ENCODE data around the gene WTIP. TPM values are rescaled to one million over a fixed set of nuclear protein-coding genes. Genes with fewer than 3 reads are reported as not detected.

WTIP gene
- total RNA-seq, 1 experiment from 2014 or later: 4.7 TPM

DNA sequence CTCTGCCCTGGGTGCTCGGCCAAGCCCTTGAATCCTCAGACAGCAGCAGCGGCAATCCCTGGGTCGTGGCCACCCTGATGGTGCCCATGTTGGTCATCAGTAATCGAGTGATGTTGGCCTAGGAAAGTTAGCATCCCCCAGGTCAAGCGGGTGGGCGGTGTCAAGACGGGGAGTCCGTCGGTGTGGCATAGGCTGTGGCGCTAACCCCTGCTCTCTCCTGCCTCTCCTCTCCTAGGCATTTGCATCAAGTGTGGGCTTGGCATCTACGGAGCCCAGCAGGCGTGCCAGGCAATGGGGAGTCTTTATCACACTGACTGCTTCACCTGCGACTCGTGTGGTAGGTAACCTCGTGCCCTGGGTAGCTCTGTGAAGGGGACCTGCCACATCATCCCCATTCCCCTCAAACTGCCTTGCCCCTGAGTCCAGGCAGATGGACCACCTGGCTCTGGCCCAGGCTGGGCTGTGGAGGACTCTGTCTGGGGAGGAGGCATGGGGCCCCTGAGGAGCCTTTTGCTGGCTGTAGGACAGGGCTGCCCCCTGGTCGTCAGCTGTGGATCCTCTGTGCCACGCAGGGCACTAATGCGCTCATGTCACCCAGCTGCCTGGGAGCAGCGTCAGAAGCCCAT, 8.7 kb downstream of the WTIP start:
- no peak for TF ChIP-seq EZH2 (IDR thresholded peaks at IDR 0.05; ENCODE audit: borderline replicate concordance, low read depth, low read length, poor library complexity, severe bottlenecking)
- TF ChIP-seq, protein P1, sequence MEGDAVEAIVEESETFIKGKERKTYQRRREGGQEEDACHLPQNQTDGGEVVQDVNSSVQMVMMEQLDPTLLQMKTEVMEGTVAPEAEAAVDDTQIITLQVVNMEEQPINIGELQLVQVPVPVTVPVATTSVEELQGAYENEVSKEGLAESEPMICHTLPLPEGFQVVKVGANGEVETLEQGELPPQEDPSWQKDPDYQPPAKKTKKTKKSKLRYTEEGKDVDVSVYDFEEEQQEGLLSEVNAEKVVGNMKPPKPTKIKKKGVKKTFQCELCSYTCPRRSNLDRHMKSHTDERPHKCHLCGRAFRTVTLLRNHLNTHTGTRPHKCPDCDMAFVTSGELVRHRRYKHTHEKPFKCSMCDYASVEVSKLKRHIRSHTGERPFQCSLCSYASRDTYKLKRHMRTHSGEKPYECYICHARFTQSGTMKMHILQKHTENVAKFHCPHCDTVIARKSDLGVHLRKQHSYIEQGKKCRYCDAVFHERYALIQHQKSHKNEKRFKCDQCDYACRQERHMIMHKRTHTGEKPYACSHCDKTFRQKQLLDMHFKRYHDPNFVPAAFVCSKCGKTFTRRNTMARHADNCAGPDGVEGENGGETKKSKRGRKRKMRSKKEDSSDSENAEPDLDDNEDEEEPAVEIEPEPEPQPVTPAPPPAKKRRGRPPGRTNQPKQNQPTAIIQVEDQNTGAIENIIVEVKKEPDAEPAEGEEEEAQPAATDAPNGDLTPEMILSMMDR (conservative IDR thresholded peaks at IDR 0.05; ENCODE audit: low read depth, low read length): no peak
- Histone ChIP-seq H3K27me3 (replicated peaks; ENCODE audit: insufficient read depth, low read depth, low read length, poor library complexity) (no peaks in the 10 kb centered on the region), H3K36me3 (ENCODE audit: insufficient read depth, low read length, poor library complexity, severe bottlenecking) (peaks cover 7% of the 10 kb centered on the region), H3K4me3 (ENCODE audit: low read depth, low read length, poor library complexity, severe bottlenecking) (no peak overlapping the region), H3K4me1 (ENCODE audit: insufficient read depth, low read length, poor library complexity, severe bottlenecking) (no peaks in the 10 kb centered on the region), H3K27ac (ENCODE audit: low read depth, low read length, poor library complexity, severe bottlenecking) (no peak overlapping the region), H3K9me3 (ENCODE audit: low read depth, low read length, poor library complexity, severe bottlenecking) (no peaks in the 10 kb centered on the region)
- intact Hi-C loops (cut with micrococcal nuclease; ENCODE audit: unreplicated experiment): no loop called here
- POLR2A ChIA-PET (ENCODE audit: low non-redundant PET): no interaction called here
- BruUV-seq (replicated peaks): no TSS peak
- CTCF ChIA-PET: no interaction called here
- no peak for DNase-seq (ENCODE audit: low spot score)

- Histone ChIP-seq H3K4me3 (ENCODE audit: low read depth, low read length, poor library complexity, severe bottlenecking) (no peak overlapping the region), H3K36me3 (ENCODE audit: insufficient read depth, low read length, poor library complexity, severe bottlenecking) (peaks cover 7% of the 10 kb centered on the region), H3K27me3 (replicated peaks; ENCODE audit: insufficient read depth, low read depth, low read length, poor library complexity) (no peaks in the 10 kb centered on the region), H3K9me3 (ENCODE audit: low read depth, low read length, poor library complexity, severe bottlenecking) (no peaks in the 10 kb centered on the region), H3K27ac (ENCODE audit: low read depth, low read length, poor library complexity, severe bottlenecking) (no peak overlapping the region), H3K4me1 (ENCODE audit: insufficient read depth, low read length, poor library complexity, severe bottlenecking) (no peaks in the 10 kb centered on the region)
- ChIA-PET CTCF (no interaction called here), POLR2A (ENCODE audit: low non-redundant PET) (no interaction called here)
- no peak for DNase-seq (ENCODE audit: low spot score)
- intact Hi-C loops (cut with micrococcal nuclease; ENCODE audit: unreplicated experiment): no loop called here
- BruUV-seq (replicated peaks): no TSS peak
- TF ChIP-seq, protein P1 (conservative IDR thresholded peaks at IDR 0.05; ENCODE audit: low read depth, low read length): no peak
- TF ChIP-seq EZH2 (IDR thresholded peaks at IDR 0.05; ENCODE audit: borderline replicate concordance, low read depth, low read length, poor library complexity, severe bottlenecking): no peak
These were observed 11.6 kb downstream of the WTIP start for GRCh38 chr19:34493038-34493648.

DNA sequence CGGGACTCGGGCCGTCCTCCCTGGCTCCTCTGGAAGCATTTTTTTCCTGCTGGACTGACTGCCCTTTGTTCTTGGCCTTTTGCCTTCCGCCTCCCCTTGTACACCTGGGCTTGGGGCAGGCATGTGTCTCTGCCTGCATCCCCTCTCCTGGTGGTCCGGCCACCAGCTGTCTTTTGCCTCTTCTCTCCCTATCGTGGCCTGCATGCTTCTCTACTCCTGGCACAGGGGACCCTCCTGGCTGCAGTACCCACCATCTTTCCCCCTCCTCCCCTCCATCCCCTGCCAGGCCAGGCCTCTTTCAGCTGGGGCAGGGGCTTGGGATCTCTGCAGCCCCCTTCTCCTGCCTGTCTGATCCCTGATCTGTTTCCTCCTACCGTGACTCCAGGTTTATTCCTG, 12.1 kb downstream of the WTIP start:
- intact Hi-C loops (cut with micrococcal nuclease; ENCODE audit: unreplicated experiment): no loop called here
- Histone ChIP-seq H3K9me3 (ENCODE audit: low read depth, low read length, poor library complexity, severe bottlenecking) (no peaks in the 10 kb centered on the region), H3K36me3 (ENCODE audit: insufficient read depth, low read length, poor library complexity, severe bottlenecking) (peaks cover 7% of the 10 kb centered on the region), H3K4me1 (ENCODE audit: insufficient read depth, low read length, poor library complexity, severe bottlenecking) (no peaks in the 10 kb centered on the region), H3K27me3 (replicated peaks; ENCODE audit: insufficient read depth, low read depth, low read length, poor library complexity) (no peaks in the 10 kb centered on the region), H3K27ac (ENCODE audit: low read depth, low read length, poor library complexity, severe bottlenecking) (no peak overlapping the region), H3K4me3 (ENCODE audit: low read depth, low read length, poor library complexity, severe bottlenecking) (no peak overlapping the region)
- DNase-seq (ENCODE audit: low spot score): no peak
- no peak for TF ChIP-seq EZH2 (IDR thresholded peaks at IDR 0.05; ENCODE audit: borderline replicate concordance, low read depth, low read length, poor library complexity, severe bottlenecking)
- TF ChIP-seq, protein P1 (conservative IDR thresholded peaks at IDR 0.05; ENCODE audit: low read depth, low read length): no peak
- no TSS peak for BruUV-seq (replicated peaks)
- ChIA-PET CTCF (no interaction called here), POLR2A (ENCODE audit: low non-redundant PET) (no interaction called here)

All from A673 (cell line).